HG03025 (cell line): ENCODE data around the gene MEDAG.
"Not testable (repeated sequence)": the region's sequence is repeated elsewhere in the genome, so short reads cannot be mapped to it uniquely, and the experiment has no call there.

Source experiments
- ATAC-seq: cut with Tn5 transposase; IDR thresholded peaks from one replicate; pipeline ENCODE4 v1.9.1; 2021; ENCODE audit warnings: mild to moderate bottlenecking, moderate library complexity; ENCODE audit not compliant: unreplicated experiment, low FRiP score

The MEDAG gene

GRCh38 chr13:30906411-30907051 lies 460 bp downstream of the MEDAG start:
- ATAC-seq, result no peak

- no peak for ATAC-seq
These were observed 1.2 kb downstream of the MEDAG start for GRCh38 chr13:30907121-30907861.

- ATAC-seq, result no peak
These were observed 2.4 kb downstream of the MEDAG start for GRCh38 chr13:30908416-30908980.

GRCh38 chr13:30910676-30911075 lies 4.6 kb downstream of the MEDAG start:
- ATAC-seq, result no peak

GRCh38 chr13:30915691-30916541 lies 9.8 kb downstream of the MEDAG start:
- ATAC-seq, result no peak

GRCh38 chr13:30916991-30917390 lies 10.9 kb downstream of the MEDAG start:
- ATAC-seq, result no peak

GRCh38 chr13:30918662-30919405 lies 12.8 kb downstream of the MEDAG start:
- ATAC-seq, result no peak

- no peak for ATAC-seq
These were observed 14.3 kb downstream of the MEDAG start for GRCh38 chr13:30920162-30920909.

- no peak for ATAC-seq
These were observed 17.3 kb downstream of the MEDAG start for GRCh38 chr13:30923418-30923817.

GRCh38 chr13:30924721-30925120 lies 18.6 kb downstream of the MEDAG start:
- no peak for ATAC-seq

GRCh38 chr13:30925429-30925828 lies 19.4 kb downstream of the MEDAG start:
- no peak for ATAC-seq

GRCh38 chr13:30926781-30927180 lies 20.7 kb downstream of the MEDAG start:
- no peak for ATAC-seq

- not testable (repeated sequence) for ATAC-seq
These were observed 21.1 kb downstream of the MEDAG start for GRCh38 chr13:30927188-30927587.

GRCh38 chr13:30927595-30927994 lies 21.5 kb downstream of the MEDAG start:
- ATAC-seq, result no peak

GRCh38 chr13:30928978-30929377 lies 22.9 kb downstream of the MEDAG start:
- ATAC-seq, result no peak

GRCh38 chr13:30932481-30933353 lies 26.6 kb downstream of the MEDAG start, which contains the start of gene TEX26:
Gene TEX26, plus strand, starts transcription at chr13:30932656. Its CDS starts 60 bp downstream, at chr13:30932716.
- no peak for ATAC-seq

- no peak for ATAC-seq
These were observed 27.2 kb downstream of the MEDAG start for GRCh38 chr13:30933354-30933670.

- no peak for ATAC-seq
These were observed 28.3 kb downstream of the MEDAG start for GRCh38 chr13:30934381-30934780.

- ATAC-seq, result no peak
These were observed 28.7 kb downstream of the MEDAG start for GRCh38 chr13:30934803-30935202.
